ENCODE measurements around the gene TUBGCP5. TPM values are rescaled to one million over a fixed set of nuclear protein-coding genes. Genes with fewer than 3 reads are reported as not detected.
"Not testable (repeated sequence)": the region's sequence is repeated elsewhere in the genome, so short reads cannot be mapped to it uniquely, and the experiment has no call there.

TUBGCP5 gene
- total RNA-seq, 2 experiments from 2014 or later = 24.2 to 24.5 TPM

DNA sequence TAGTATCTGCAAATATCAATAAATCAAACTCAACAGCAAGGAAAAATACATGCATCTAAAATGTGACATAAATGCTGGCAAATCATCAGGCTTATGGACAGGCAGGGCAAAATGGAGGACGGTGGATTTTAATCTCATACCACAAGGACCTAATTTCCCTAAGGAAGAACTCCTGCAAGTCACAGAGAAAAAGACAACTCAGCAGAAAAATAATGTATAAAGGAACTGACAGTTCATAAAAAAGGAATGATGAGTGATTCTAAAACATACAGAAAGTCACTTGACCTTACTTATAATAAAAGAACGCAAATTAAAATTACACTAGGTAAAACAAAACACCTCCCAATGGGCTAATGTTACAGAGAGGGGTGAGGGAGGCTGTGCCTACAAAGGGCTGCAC is 17.2 kb downstream of the TUBGCP5 start:
- H3K27ac Mint-ChIP-seq = no peak overlapping the region
- no peaks in the 10 kb centered on the region for H3K27me3 Mint-ChIP-seq

DNA sequence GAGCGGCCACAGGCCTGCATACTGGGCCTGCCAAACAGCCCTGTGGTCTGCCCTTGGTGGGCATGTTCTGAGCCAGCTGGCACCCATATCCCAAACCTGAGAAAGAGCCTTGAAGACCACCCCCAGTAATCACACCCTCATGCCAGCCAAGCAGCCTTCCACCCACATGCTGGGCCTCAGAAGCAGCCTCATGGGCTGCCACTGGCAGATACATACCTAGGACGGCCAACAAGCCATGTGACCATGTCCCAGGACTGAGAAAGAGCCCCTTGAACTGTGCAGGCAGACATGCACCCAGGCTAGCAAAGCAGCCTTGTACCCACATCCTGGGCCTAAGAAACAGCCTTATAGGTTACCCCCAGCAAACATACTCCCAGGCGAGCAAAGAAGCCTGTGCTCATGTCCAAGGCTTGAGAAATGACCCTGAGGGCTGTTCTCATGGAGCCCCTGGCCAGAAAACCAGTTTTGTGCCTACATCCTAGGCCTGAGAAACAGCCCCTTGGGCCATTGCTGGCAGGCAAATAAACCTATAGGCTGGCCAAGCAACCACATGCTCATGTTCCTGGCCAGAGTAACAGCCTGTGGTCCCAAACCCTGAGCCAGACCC is 24.9 kb downstream of the TUBGCP5 start:
- POLR2A ChIA-PET = no interaction called here
- Mint-ChIP-seq H3K36me3 (ENCODE audit: low read depth) (peaks cover 85% of the 10 kb centered on the region), H3K4me3 (no peak overlapping the region), H3K4me1 (ENCODE audit: low read depth) (no peaks in the 10 kb centered on the region), H3K27ac (no peak overlapping the region), H3K9me3 (no peaks in the 10 kb centered on the region), H3K27me3 (no peaks in the 10 kb centered on the region)
- Histone ChIP-seq H3K36me3 (ENCODE audit: insufficient read depth, low read length) (peaks cover 70% of the 10 kb centered on the region), H3K9me3 (ENCODE audit: control insufficient read depth in 1 of 2, insufficient read depth in 1 of 2, low read length in 2 of 2) (no peaks in the 10 kb centered on the region), H3K4me1 (ENCODE audit: insufficient read depth, low read length) (no peaks in the 10 kb centered on the region), H3K27ac (ENCODE audit: low read depth in 1 of 2, low read length in 2 of 2) (no peak overlapping the region), H3K4me3 (ENCODE audit: low read length) (no peak overlapping the region), H3K27me3 (ENCODE audit: control insufficient read depth in 1 of 2, insufficient read depth in 2 of 2, low read length in 2 of 2) (no peaks in the 10 kb centered on the region)
- ATAC-seq (ENCODE audit: poor library complexity) = no peak
- TF ChIP-seq, protein P1, sequence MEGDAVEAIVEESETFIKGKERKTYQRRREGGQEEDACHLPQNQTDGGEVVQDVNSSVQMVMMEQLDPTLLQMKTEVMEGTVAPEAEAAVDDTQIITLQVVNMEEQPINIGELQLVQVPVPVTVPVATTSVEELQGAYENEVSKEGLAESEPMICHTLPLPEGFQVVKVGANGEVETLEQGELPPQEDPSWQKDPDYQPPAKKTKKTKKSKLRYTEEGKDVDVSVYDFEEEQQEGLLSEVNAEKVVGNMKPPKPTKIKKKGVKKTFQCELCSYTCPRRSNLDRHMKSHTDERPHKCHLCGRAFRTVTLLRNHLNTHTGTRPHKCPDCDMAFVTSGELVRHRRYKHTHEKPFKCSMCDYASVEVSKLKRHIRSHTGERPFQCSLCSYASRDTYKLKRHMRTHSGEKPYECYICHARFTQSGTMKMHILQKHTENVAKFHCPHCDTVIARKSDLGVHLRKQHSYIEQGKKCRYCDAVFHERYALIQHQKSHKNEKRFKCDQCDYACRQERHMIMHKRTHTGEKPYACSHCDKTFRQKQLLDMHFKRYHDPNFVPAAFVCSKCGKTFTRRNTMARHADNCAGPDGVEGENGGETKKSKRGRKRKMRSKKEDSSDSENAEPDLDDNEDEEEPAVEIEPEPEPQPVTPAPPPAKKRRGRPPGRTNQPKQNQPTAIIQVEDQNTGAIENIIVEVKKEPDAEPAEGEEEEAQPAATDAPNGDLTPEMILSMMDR (IDR thresholded peaks at IDR 0.05) = no peak
- DNase-seq = no peak
- intact Hi-C loops (cut with DNase I, micrococcal nuclease) = no loop called here
- CTCF ChIA-PET = no interaction called here

More for the DNA sequence above, 17.2 kb downstream of the TUBGCP5 start:
- DNase-seq (no peak), ATAC-seq (ENCODE audit: poor library complexity) (no peak)
- TF ChIP-seq, protein P1 (IDR thresholded peaks at IDR 0.05) = no peak
- no peaks in the 10 kb centered on the region for H3K4me1 ChIP-seq (ENCODE audit: insufficient read depth, low read length)
- no peaks in the 10 kb centered on the region for H3K9me3 Mint-ChIP-seq
- no peaks in the 10 kb centered on the region for H3K27me3 ChIP-seq (ENCODE audit: control insufficient read depth in 1 of 2, insufficient read depth in 2 of 2, low read length in 2 of 2)
- CTCF ChIA-PET = no interaction called here
- H3K4me3 ChIP-seq (ENCODE audit: low read length) = no peak overlapping the region
- H3K27ac ChIP-seq (ENCODE audit: low read depth in 1 of 2, low read length in 2 of 2) = no peak overlapping the region
- intact Hi-C loops (cut with DNase I, micrococcal nuclease) = no loop called here
- no peak overlapping the region for H3K4me3 Mint-ChIP-seq
- no peaks in the 10 kb centered on the region for H3K4me1 Mint-ChIP-seq (ENCODE audit: low read depth)
- peaks cover 92% of the 10 kb centered on the region for H3K36me3 ChIP-seq (ENCODE audit: insufficient read depth, low read length)
- POLR2A ChIA-PET = no interaction called here
- H3K36me3 Mint-ChIP-seq (ENCODE audit: low read depth) = peaks cover 86% of the 10 kb centered on the region
- H3K9me3 ChIP-seq (ENCODE audit: control insufficient read depth in 1 of 2, insufficient read depth in 1 of 2, low read length in 2 of 2) = no peaks in the 10 kb centered on the region

DNA sequence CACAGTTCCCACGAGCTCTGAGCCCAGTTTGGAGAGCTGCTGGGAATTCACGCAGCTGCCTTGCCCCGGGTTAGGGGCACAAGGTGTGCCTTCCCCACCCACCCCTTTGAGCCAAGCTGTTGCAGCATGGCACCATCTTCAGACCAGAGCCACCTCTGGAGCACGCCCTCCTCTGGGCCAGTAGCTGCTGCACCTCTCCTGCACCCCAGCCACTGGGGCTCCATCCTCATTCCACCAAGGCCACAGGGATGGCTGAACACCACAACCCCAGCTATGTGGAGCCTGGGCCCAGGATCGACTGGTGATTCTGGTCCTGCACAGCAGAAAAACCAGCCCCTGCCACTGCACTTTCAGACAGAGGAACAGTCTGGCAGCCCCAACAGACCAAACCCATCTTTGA is 25.7 kb downstream of the TUBGCP5 start:
- Mint-ChIP-seq H3K9me3 (no peaks in the 10 kb centered on the region), H3K27me3 (no peaks in the 10 kb centered on the region), H3K4me1 (ENCODE audit: low read depth) (no peaks in the 10 kb centered on the region), H3K27ac (no peak overlapping the region), H3K4me3 (no peak overlapping the region), H3K36me3 (ENCODE audit: low read depth) (peaks cover 86% of the 10 kb centered on the region)
- no peaks in the 10 kb centered on the region for H3K27me3 ChIP-seq (ENCODE audit: control insufficient read depth in 1 of 2, insufficient read depth in 2 of 2, low read length in 2 of 2)
- DNase-seq (no peak), ATAC-seq (ENCODE audit: poor library complexity) (no peak)
- no peaks in the 10 kb centered on the region for H3K4me1 ChIP-seq (ENCODE audit: insufficient read depth, low read length)
- H3K27ac ChIP-seq (ENCODE audit: low read depth in 1 of 2, low read length in 2 of 2) = no peak overlapping the region
- TF ChIP-seq, protein P1 (IDR thresholded peaks at IDR 0.05) = no peak
- CTCF ChIA-PET = no interaction called here
- peaks cover 69% of the 10 kb centered on the region for H3K36me3 ChIP-seq (ENCODE audit: insufficient read depth, low read length)
- no peak overlapping the region for H3K4me3 ChIP-seq (ENCODE audit: low read length)
- intact Hi-C loops (cut with DNase I, micrococcal nuclease) = no loop called here
- POLR2A ChIA-PET = no interaction called here
- no peaks in the 10 kb centered on the region for H3K9me3 ChIP-seq (ENCODE audit: control insufficient read depth in 1 of 2, insufficient read depth in 1 of 2, low read length in 2 of 2)

DNA sequence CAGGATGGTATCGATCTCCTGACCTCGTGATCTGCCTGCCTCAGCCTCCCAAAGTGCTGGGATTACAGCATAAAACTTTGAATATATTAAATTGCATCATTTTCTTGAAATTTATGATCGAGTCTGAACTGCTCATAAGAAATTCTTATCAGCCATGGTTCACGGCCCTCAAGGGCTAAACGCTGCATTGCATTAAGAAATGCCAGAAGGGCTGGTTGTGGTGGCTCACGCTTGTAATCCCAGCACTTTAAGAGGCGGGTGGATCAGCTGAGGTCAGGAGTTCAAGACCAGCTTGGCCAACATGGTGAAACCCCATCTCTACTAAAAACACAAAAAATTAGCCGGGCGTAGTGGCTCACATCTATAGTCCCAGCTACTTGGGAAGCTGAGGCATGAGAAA is 26.8 kb downstream of the TUBGCP5 start:
- H3K4me1 ChIP-seq (ENCODE audit: insufficient read depth, low read length); H3K27ac ChIP-seq (ENCODE audit: low read depth in 1 of 2, low read length in 2 of 2); H3K27ac Mint-ChIP-seq; H3K27me3 Mint-ChIP-seq; H3K27me3 ChIP-seq (ENCODE audit: control insufficient read depth in 1 of 2, insufficient read depth in 2 of 2, low read length in 2 of 2); H3K4me3 ChIP-seq (ENCODE audit: low read length); ATAC-seq (ENCODE audit: poor library complexity); DNase-seq; CTCF ChIA-PET; intact Hi-C loops (cut with DNase I, micrococcal nuclease); H3K9me3 Mint-ChIP-seq; H3K4me1 Mint-ChIP-seq (ENCODE audit: low read depth); POLR2A ChIA-PET; H3K9me3 ChIP-seq (ENCODE audit: control insufficient read depth in 1 of 2, insufficient read depth in 1 of 2, low read length in 2 of 2); H3K4me3 Mint-ChIP-seq: not testable (repeated sequence)
- peaks cover 69% of the 10 kb centered on the region for H3K36me3 ChIP-seq (ENCODE audit: insufficient read depth, low read length)
- peaks cover 86% of the 10 kb centered on the region for H3K36me3 Mint-ChIP-seq (ENCODE audit: low read depth)

Data from CD4-positive, alpha-beta T cell (primary cell).